ENCODE data around the gene ZNF440.
"Not testable (repeated sequence)": the region's sequence is repeated elsewhere in the genome, so short reads cannot be mapped to it uniquely, and the experiment has no call there.

The ZNF440 gene

GRCh38 chr19:11828957-11829876 lies 15.1 kb downstream of the ZNF440 start:
- DNase-seq: not testable (repeated sequence)

- no peak for DNase-seq
Measured at GRCh38 chr19:11832253-11832912, 18.3 kb downstream of the ZNF440 start.

- no peak for DNase-seq
Measured at GRCh38 chr19:11833541-11833940, 19.5 kb downstream of the ZNF440 start.

- not testable (repeated sequence) for DNase-seq
Measured at GRCh38 chr19:11835626-11836066, 21.6 kb downstream of the ZNF440 start.

GRCh38 chr19:11843722-11844121 lies 29.6 kb downstream of the ZNF440 start:
- no peak for DNase-seq

GRCh38 chr19:11847615-11848014 lies 33.5 kb downstream of the ZNF440 start:
- DNase-seq: peak; percentile 7

GRCh38 chr19:11848200-11848593 lies 34.1 kb downstream of the ZNF440 start:
- DNase-seq: no peak

GRCh38 chr19:11848594-11849469 lies 34.8 kb downstream of the ZNF440 start, which contains the start of gene ZNF439:
ZNF439 (plus strand) TSS chr19:11848726; CDS start chr19:11848868, 142 bp downstream.
- DNase-seq: peak; percentile 94

GRCh38 chr19:11850289-11850688 lies 36.2 kb downstream of the ZNF440 start:
- DNase-seq: not testable (repeated sequence)

GRCh38 chr19:11853358-11853757 lies 39.3 kb downstream of the ZNF440 start:
- no peak for DNase-seq

- DNase-seq: no peak
Measured at GRCh38 chr19:11856596-11857250, 42.6 kb downstream of the ZNF440 start.

GRCh38 chr19:11860721-11861120 lies 46.6 kb downstream of the ZNF440 start:
- no peak for DNase-seq

- DNase-seq: no peak
Measured at GRCh38 chr19:11861301-11861700, 47.2 kb downstream of the ZNF440 start.

- not testable (repeated sequence) for DNase-seq
Measured at GRCh38 chr19:11867766-11868165, 53.7 kb downstream of the ZNF440 start.

GRCh38 chr19:11868188-11868587 lies 54.1 kb downstream of the ZNF440 start:
- no peak for DNase-seq

GRCh38 chr19:11872624-11873023 lies 58.6 kb downstream of the ZNF440 start:
- no peak for DNase-seq

- no peak for DNase-seq
Measured at GRCh38 chr19:11873762-11874161, 59.7 kb downstream of the ZNF440 start.

GRCh38 chr19:11879687-11880266 lies 65.7 kb downstream of the ZNF440 start:
- peak; percentile 62 for DNase-seq

- no peak for DNase-seq
Measured at GRCh38 chr19:11880598-11880997, 66.5 kb downstream of the ZNF440 start.

GRCh38 chr19:11881151-11881800 lies 67.2 kb downstream of the ZNF440 start:
- peak; percentile 76 for DNase-seq

GRCh38 chr19:11882606-11883005 lies 68.5 kb downstream of the ZNF440 start:
- no peak for DNase-seq

All from NCI-H69 (cell line).